Left colon (tissue), 2 donors: Measurements from ENCODE around the gene ARRDC1. TPM values are rescaled to one million over a fixed set of nuclear protein-coding genes. Genes with fewer than 3 reads are reported as not detected.
"Not testable (repeated sequence)": the region's sequence is repeated elsewhere in the genome, so short reads cannot be mapped to it uniquely, and the experiment has no call there.

Source experiments
- ATAC-seq: fragments of 200-7000 bp; cut with Tn5 transposase; one replicate; pipeline ENCODE4 v1.9.1; 2020; ENCODE audit warnings: mild to moderate bottlenecking, moderate library complexity
- DNase-seq, 2 donors: peaks; one replicate each; pipeline ENCODE4 v3.0.0-alpha.2; 2020
- intact Hi-C, 2 donors: fragments of 100-400 bp; cut with DNase I in 1 of 2; cut with micrococcal nuclease in 1 of 2; formaldehyde crosslinking; loops; one replicate each; pipeline versions ENCODE4 v1.11.2 to v1.14.0; 2022; cut with DNase I, micrococcal nuclease
- total RNA-seq, 2 donors: library from RNA; stranded (reverse); fragmentation: NEBNext Ultra II Directional; extraction: Animal tissue kit (Norgen Biotek cat#: 25700); gene quantifications; one replicate each; pipeline ENCODE4 v1.2.1, GENCODE V29; 2021
- donor health status: DM: no; HTN: no; CAD: no.
- donor health status: DM: yes; HTN: yes; CAD: no.

ARRDC1 gene
- total RNA-seq, 2 donors from 2014 or later, result 89.5 to 120 TPM

DNA sequence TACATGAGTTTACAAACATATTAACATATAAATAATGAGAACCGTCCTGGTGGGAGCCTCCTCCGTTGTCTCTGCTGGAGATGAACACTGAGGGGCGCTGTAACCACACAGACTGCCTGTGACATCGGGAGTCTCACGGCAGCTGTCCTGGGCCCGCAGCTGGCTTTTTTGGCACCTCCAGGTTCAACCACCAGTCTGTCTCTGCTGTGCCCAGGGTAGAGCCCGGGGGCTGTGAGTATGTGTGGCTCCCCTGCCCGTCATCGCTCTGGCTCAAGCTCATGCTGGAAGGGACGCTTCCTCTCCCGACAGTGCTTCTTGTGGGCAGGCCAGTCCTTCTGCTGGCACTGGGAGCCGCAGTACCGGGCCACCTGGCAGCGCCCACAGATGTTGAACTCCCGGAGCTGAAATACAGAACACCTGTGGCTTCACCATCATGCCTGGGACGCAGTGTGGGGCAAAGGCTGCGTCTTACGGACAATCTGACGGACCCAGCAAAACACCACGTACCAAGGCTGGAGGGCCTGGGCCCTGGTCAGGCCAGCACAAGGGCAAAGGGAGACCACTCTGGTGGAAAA is 23.1 kb upstream of the ARRDC1 start:
- no peak for DNase-seq
- ATAC-seq, result no peak
- intact Hi-C loops, result no loop called here

DNA sequence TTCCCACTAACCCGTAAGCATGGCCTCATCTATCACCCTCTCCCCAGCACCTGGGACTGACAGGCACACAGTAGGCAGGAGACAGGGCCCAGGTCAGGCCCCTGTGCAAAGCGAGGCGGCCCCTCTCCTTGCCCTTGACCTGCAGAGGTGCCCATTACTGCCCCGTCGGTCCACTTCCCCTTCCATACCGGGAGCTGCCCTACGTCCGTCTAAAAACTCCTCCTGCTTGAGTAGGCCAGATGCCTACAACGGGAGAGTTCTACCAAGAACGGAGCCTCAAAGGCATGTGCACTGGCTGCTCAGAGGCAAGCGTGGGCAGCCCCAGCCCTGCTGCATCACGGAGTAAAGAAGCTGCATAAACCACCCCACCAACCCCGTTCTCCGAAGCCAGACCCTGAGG is 22.1 kb upstream of the ARRDC1 start:
- no peak for ATAC-seq
- intact Hi-C loops, result no loop called here
- no peak for DNase-seq

DNA sequence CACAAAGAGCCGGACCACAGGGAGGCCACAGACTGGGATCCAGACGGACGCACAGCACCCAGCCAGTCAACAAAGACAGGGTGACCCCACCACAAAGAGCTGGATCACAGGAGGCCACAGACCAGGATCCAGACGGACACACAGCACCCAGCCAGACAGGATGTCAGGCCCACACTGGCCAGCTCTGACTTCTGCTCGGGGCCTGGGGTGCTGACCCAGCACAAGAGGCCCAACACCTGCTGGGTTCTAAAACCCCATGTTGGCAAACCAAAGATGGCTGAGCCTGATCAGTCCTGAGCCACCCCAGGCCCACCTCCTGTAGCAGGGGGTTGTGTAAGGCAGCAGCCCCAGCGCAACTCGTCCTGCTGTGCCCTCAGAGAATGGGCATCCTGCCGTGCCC is 21.5 kb upstream of the ARRDC1 start:
- no peak for ATAC-seq
- intact Hi-C loops, result no loop called here
- no peak for DNase-seq

DNA sequence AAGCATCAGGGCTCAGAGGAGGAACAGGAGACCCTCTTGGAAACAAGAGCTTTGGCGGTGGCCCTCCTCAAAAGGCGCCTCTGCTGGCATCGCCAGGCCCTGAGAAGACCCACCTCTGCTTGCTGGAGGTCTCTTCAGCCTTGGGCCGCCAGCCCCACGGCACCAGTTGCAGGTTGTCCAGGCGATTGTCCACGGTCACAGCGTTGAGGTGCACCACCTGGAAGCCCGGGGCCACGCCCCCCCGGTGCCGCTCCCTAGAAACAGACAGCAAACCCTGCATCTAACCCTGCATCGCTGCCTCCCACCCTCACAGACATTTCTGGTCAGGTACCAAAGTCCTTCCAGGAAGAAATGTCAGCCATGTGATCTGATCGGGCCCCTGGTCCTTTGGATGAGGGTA is 18.6 kb upstream of the ARRDC1 start:
- ATAC-seq (no peak), DNase-seq (no peak)
- intact Hi-C loops, result no loop called here

DNA sequence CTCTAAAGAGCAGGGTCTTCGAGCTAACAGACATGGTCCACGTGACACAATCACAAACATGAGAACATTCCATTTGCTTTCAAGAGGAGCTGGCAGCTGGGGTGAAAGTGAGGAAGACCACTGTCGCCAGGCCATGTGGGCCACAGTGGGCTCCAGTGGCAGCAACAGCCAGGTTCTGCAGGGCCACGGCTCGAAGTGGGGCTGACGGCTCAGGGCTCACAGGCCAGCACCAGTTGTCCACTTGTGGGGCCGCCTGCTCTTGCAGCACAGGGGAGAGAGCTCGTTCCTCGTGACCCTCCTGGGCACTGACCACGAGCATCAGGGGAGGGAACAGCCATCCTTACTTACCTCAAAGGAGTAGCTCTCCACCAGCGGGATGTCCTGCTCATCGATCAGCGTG is 17.2 kb upstream of the ARRDC1 start:
- DNase-seq (no peak), ATAC-seq (no peak)
- intact Hi-C loops, result no loop called here

DNA sequence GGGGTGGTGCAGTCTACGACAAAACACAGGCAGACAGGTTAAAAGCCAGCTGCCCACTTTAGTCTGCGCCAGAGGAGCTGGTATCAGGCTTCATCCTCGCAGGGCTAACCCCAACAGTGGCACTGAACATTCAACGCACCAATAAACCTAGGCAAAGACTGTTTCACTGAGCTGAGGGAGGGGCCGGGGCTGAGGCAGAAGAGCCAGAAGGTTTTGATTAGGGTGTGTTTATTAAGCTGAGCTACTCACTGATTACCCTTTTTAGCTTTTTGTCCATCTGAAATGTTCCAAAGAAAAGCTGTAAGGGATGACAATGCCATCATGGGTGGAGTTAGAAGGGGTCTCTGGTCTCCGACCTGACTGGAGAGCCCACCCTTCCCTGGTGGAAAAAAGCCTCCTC is 16.6 kb upstream of the ARRDC1 start:
- no peak for DNase-seq
- intact Hi-C loops, result no loop called here
- no peak for ATAC-seq

DNA sequence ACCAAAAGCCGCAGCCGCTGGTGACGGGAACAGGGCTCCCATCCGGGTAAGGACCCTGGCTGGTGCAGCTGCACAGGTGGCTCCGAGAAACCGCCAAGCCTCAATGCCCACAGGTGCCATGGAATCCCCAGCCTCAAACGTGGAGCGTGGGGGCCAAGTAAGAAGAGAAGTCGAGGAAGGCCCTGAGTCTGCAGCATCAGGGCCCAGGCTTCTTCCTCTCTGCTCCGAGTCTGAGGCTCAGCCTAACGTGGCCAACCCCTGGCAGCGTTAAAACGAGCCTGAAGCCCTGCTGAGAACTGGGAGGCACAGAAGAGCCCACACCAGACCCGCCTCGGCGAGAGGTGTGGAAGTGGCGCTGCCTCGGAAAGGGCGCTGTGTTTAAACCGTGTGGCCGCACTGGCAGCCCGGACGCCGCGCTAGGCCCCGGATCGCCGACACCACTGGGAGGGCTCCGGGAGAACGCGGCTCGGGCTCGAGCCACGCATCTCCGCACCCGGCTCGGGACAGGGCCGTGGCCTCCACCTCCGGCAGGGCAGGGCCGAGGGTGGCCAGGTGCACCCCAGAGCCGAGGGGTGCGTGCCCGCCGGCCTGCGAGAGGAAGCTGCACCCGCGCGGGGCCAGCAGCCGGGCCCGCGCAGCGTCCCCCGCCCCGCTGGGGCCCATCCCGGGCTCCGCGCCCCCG is 15.9 kb upstream of the ARRDC1 start:
- DNase-seq (peak in 1 of 2 donors; percentile 36), ATAC-seq (peak; percentile 9)
- intact Hi-C loops, result no loop called here

DNA sequence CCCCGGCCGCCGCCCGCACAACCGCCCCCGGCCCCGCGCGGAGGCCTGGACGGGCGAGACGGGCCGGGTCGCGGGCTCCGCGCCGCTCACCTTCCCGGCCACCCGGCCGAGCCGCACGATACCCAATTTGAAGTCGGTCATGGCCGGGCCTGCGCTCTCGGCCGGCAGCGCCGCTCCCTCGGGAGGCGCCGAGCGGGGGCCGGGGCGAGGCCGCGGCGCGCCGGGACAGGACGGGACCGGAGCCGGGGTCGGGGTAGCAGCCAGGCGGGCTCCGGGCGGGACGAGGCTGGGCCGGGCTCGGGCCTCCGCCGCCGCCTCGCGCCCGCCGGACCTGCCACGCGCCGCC is 15.4 kb upstream of the ARRDC1 start:
- ATAC-seq, result no peak
- intact Hi-C loops, result no loop called here
- DNase-seq, result no peak

DNA sequence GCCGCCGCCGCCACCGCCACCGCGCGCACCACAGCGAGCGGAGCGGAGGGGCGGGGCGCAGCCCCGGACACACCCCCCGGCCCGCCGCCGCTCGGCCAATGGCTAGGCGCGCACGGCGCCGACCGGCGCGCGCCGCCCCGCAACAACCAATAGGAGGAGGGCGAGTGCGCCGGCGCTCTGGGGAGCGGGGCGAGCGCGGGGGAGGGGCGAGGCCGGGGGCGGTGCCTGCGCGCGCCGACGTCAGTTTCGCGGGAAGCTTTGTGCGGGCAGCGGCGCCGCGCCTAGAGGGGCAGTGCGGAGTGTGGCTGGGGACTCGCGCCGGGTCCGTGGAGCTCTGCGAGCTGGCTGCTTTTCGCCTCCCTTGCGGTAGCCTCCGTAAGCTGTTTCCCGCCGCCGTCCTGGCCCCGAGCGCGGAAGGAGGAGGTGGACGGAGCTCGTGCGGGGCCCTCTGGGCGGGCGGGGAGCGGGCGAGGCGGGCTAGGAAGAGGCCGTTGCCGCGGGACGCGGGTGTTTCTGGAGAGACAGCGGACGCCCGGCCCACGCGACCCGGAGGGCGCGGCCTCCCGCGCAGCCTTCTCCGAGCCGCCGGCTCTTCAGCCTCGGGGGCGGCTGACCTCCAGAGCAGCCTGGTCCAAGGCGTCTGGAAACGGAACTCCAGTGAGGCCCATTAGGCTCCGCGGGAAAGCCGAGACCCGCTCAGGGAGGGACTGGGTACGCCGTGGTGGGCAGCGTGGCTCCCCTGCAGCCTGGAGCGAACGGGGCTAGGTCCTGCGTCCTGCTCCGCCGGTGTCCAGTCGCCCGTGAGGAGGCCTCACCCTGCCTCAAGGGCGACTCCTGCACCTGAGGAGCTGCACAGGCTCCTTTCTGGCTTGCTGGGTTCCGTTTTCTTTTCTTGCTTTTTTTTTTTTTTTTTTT is 14.8 kb upstream of the ARRDC1 start, which contains the start of gene ZMYND19:
ZMYND19 (minus strand) TSS at position 44 of the 915 bp plus-strand sequence. CDS start 249 bp downstream, outside the sequence.
- DNase-seq (peak; percentile 84 to 91), ATAC-seq (peak; percentile 96)
- intact Hi-C loops, result no loop called here

DNA sequence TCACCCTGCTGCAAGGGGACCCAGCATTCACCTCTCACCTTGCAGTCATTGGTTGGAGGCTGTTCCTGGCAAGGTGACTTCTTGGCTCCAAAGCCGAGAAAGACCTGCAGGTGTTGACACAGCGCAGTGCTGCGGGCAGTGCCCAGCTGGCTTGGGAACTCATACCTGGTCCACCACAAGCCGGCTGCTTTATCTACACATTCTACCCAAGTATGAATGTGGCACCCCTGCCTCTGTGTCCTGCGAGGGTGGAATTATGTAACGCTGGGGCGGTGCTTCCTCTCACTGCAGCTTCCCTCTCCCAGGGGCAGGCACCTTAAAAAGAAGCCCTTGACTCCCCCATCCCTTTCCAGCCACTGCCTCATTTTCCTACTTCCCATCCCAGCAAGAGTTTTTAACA is 12.7 kb upstream of the ARRDC1 start:
- intact Hi-C loops, result no loop called here
- DNase-seq (no peak), ATAC-seq (no peak)

DNA sequence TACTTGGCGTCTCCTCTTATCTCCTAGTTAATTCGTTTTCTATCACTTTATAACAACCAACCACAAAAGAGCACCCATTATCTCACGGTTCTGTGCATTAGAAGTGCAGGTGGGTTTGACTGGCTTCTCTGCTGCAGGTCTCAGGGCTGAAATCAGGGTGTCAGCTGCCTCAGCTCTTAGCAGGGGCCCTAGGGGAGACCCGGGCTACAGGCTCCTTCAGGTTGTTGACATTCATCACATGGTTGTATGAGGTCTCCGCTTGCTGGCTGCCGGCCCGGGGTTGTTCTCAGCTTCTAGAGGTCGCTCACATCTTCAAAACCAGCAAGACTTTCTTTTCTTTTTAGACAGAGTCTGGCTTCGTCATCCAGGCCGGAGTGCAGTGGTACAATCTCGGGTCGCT is 12.3 kb upstream of the ARRDC1 start:
- no peak for ATAC-seq

DNA sequence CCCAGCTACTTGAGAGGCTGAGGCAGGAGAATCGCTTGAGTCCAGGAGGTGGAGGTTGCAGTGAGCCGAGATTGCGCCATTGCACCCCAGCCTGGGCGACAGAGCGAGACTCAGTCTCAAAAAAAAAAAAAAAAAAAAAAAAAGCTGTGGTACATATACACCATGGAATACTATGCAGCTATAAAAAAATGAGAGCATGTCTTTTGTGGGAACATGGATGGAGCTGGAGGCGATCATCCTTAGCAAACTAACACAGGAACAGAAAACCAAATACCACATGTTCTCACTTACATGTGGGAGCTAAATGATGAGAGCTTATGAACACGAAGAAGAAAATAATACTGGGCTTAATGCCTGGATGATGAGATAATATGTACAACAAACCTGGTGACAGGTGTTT is 8.9 kb upstream of the ARRDC1 start:
- intact Hi-C loops, DNase-seq, ATAC-seq: not testable (repeated sequence)

More for the DNA sequence above, 12.3 kb upstream of the ARRDC1 start:
- no peak for DNase-seq
- intact Hi-C loops, result no loop called here

DNA sequence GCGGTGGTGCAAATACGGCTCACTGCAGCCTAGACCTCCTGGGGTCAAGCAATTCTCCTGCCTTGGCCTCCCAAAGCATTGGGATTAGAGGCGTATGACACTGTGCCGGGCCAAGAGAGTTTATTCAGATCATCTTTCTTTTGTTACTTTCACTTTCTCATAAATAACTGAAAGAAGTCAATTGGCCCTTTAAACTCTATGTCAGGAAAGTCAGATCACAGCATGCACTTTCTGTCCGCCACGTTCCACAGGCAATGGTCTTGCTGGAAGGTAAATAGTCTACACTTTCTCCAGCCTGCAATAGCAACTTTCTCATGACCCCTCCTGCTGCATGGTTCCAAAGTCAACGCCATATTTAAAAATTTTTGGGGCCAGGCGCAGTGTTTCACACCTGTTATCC is 6.5 kb upstream of the ARRDC1 start:
- DNase-seq, result no peak
- ATAC-seq, result no peak
- intact Hi-C loops, result no loop called here

DNA sequence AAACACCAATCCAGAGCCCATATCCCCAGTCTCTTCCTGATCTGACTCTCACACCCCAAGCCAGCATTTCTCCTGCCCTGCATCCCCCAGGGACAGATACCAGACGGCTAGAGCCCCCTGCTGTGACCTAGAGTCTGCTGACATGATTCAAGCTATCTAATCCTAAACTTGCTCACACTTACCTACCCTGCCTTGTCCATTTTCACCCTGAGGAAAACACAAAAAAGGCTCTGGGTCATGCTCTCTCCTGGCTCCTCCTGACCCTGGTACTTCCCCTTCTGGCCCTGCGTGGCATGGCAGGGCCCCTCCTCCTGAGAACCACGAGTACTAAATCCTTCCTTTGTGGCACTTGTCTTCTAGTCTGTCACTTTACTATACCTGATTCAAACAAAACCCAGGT is 2.8 kb upstream of the ARRDC1 start:
- ATAC-seq, result no peak
- DNase-seq, result no peak
- intact Hi-C loops, result no loop called here

DNA sequence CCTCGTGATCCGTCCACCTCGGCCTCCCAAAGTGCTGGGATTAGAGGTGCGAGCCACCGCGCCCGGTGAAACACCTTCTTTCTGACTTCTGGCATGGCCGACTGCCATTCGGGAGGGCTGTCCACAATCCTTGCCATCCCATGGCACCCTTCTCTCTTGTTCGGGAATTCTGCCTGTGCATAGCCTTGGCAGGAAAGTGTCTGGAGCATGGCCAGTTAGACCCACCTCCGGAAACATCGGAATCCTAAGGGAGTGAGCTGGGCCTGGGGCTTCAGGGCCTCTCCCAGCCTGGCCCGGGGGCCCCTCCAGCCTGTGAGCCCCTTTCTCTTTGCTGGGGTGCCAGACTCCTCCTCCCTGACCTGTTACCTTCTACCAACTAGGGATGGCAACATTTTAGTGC is 1.6 kb upstream of the ARRDC1 start:
- ATAC-seq, result no peak
- intact Hi-C loops, result no loop called here
- DNase-seq, result no peak

DNA sequence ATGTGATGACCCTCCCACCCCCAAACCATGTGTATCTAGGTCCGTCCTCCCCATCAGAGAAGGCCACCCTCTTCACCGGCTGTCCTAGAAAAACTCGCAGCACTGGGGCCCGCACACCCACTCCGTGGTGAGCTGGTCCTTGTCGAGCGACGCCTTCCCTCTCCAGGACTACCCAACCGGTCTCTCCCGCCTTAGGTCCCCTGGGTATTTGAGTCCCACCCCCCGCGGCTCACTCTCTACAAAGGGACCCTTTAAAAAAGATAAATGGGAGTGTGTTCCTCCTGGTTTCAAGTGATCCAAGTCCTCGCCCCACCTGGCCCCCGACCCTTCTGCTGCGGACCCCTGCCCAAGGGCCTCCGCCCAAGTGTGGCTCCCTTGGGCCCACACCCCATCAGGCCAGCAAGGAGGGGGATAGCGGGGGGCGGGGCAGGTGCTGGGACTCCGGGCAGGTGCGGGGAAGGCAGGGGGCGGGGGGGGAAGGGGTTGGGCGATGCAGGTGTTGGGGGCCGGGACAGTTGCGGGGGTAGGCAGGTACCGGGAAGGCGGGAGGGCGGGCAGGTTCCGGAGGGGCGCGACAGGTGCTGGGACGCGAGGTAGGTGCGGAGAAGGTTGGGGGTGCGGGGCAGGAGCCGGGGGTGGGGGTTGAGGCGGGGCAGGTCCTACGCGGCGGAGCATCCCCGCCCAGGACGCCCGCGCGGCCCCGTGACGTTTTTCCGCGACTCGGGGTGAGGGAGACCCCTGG is 970 bp upstream of the ARRDC1 start:
- ATAC-seq (no peak), DNase-seq (peak; percentile 56 to 61)
- intact Hi-C loops, result no loop called here

DNA sequence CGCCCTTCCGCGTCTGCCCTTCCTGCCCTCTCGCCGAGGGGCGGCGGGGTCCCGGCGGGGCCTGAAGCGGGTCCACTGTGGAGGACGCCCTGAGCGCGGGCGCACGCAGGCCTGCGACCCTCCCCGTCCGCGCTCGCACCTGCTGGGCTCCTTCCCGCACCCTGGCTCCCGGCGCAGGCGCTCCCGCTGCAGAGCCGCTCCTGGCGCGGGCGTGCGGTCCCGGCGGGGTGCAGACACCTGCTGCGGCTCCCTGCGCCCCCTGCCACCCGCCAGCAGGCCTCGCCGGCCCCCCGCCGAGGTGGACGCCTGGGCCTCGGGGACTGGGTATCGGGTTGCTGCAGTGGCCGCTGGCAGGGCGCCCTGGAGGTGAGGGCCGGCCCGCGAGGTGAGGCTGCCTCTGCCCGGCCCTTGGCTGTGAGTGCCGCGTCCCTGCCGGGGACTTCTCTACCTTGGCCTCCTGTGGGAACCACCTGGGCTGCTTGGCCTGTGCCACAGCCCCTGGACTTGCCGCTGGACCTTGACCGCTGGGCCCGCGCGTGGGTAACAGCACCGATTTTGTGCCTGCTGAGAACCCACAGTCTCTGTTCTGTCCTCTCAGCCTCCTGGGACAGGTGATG is 627 bp downstream of the ARRDC1 start:
- DNase-seq (peak in 1 of 2 donors; percentile 56), ATAC-seq (peak; percentile 27)
- intact Hi-C loops, result no loop called here

DNA sequence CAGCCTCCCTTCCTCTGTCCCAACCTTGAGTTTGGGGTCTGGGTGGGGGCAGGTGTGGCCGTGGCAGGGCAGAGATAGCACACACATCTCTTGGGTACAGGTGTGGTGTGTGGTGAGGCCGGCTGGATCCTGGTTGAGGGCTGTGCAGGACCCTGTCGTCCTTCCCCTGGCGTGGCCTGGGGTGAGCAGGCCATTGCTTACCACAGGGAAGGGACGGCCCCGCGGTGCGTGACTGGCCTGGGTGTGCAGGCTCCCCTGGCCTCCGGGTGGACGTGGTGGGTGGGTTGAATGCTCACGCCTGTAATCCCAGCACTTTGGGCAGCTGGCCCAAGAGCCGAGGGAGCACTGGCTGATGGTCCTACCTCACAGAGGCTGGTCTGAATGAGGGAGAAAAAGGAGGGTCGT is 1.2 kb downstream of the ARRDC1 start:
- peak; percentile 7 for ATAC-seq
- intact Hi-C loops, result no loop called here
- DNase-seq, result peak in 1 of 2 donors; percentile 34
